ENCODE measurements around the gene SPOPL.
"Not testable (repeated sequence)": the region's sequence is repeated elsewhere in the genome, so short reads cannot be mapped to it uniquely, and the experiment has no call there.

SPOPL gene

DNA sequence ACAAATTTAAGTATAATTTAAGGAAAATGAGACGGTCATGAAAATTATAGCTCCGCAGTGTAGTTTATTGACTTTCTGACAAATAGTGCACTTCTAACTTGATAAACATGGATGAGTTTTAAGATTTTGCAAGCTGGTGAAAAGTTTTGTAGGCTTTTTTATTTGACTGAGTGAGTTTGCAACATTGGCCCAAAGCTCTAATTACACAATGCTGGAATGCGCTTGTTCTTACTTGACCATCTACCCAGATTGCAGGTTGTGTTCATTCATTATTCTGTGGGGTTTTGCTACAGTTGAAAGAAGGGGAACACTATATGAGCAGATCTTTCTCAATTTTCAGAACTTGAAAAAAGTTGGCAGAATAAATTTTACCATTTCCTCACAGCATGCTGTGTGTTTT is 13.5 kb downstream of the SPOPL start:
- Histone ChIP-seq H3K27me3 (ENCODE audit: control insufficient read depth, insufficient read depth, low read length) (no peaks in the 10 kb centered on the region), H3K27ac (ENCODE audit: low read depth, low read length) (no peak overlapping the region), H3K36me3 (ENCODE audit: control insufficient read depth, insufficient read depth, low read length) (no peaks in the 10 kb centered on the region), H3K9ac (ENCODE audit: low read length) (no peak overlapping the region), H3K4me3 (ENCODE audit: low read length) (no peak overlapping the region), H3K4me1 (ENCODE audit: control insufficient read depth, insufficient read depth, low read length) (peaks cover 7% of the 10 kb centered on the region)

DNA sequence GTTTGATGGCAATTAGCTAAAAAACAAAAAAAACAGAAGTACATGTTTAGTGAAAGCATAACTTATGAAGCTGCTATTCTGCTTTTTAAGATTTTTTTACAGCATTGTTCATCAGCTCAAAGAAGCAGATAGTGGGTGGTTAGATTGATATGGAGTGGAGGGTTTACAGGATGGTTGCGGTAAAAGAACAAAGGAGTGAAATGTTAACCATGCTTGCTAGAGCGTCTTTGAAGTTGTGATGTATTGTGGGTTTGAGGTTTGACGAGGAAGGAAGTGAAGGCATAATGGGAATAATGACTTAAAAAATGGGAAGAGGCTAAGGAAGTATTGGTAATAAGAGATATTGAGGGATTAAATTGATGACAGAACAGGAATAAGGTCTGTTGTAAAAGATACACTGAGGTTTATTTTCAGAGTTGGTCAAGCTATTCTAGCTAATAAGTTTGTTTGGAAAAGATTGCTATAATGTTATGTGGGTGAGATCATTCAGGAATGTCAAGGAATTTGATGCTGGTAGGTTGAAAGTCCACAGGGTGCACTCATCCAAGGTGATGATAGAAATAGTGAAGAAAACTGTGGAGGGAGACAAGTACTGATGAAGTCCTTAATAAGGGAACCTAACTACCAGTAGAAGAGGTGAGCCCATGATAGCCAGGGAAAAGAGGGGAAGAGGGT is 14.6 kb downstream of the SPOPL start:
- peaks cover 7% of the 10 kb centered on the region for H3K4me1 ChIP-seq (ENCODE audit: control insufficient read depth, insufficient read depth, low read length)
- H3K27ac ChIP-seq (ENCODE audit: low read depth, low read length), result no peak overlapping the region
- no peak overlapping the region for H3K4me3 ChIP-seq (ENCODE audit: low read length)
- no peaks in the 10 kb centered on the region for H3K27me3 ChIP-seq (ENCODE audit: control insufficient read depth, insufficient read depth, low read length)
- H3K9ac ChIP-seq (ENCODE audit: low read length), result no peak overlapping the region
- no peaks in the 10 kb centered on the region for H3K36me3 ChIP-seq (ENCODE audit: control insufficient read depth, insufficient read depth, low read length)

DNA sequence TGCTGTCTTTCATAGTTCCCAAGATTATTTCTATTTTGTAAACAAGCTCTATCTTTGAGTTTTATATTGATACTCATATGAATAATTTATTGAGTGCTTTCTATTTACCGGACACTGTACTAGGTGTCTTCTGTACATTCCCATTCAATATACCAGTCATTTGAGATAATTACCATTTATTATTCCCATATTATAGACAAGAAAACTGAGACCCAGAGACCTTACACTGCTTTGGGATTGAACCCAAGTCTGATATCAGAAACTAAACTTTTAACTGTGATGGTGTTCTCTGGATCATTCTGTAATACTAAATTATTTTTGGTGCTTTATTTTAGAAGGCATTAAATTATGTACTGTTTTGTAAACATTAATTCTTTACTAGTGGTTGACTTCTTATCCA is 17.3 kb downstream of the SPOPL start:
- Histone ChIP-seq H3K27ac (ENCODE audit: low read depth, low read length) (no peak overlapping the region), H3K4me1 (ENCODE audit: control insufficient read depth, insufficient read depth, low read length) (peaks cover 7% of the 10 kb centered on the region), H3K9ac (ENCODE audit: low read length) (no peak overlapping the region), H3K4me3 (ENCODE audit: low read length) (no peak overlapping the region), H3K36me3 (ENCODE audit: control insufficient read depth, insufficient read depth, low read length) (no peaks in the 10 kb centered on the region), H3K27me3 (ENCODE audit: control insufficient read depth, insufficient read depth, low read length) (no peaks in the 10 kb centered on the region)

DNA sequence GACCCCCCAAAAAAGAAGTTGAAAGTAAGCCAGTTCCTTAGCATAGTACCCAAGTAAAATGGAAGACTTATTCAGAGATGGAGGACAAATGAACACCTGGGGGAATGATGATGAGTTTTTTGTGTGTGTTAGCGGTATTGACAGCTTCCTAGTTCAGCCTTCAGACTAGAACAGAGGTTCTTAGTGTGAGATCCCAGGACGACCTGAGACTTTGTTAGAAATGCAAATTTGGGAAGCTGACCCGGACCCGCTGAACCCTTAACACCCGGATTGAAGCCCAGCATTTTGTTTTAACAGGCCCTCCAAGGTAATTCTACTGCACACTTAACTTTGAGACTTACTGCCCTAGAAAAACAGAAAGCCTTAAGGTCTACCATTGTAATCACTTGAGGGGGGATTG is 20.3 kb downstream of the SPOPL start:
- H3K4me3 ChIP-seq (ENCODE audit: low read length), result no peak overlapping the region
- no peaks in the 10 kb centered on the region for H3K4me1 ChIP-seq (ENCODE audit: control insufficient read depth, insufficient read depth, low read length)
- no peak overlapping the region for H3K27ac ChIP-seq (ENCODE audit: low read depth, low read length)
- H3K27me3 ChIP-seq (ENCODE audit: control insufficient read depth, insufficient read depth, low read length), result no peaks in the 10 kb centered on the region
- H3K36me3 ChIP-seq (ENCODE audit: control insufficient read depth, insufficient read depth, low read length), result no peaks in the 10 kb centered on the region
- H3K9ac ChIP-seq (ENCODE audit: low read length), result no peak overlapping the region

DNA sequence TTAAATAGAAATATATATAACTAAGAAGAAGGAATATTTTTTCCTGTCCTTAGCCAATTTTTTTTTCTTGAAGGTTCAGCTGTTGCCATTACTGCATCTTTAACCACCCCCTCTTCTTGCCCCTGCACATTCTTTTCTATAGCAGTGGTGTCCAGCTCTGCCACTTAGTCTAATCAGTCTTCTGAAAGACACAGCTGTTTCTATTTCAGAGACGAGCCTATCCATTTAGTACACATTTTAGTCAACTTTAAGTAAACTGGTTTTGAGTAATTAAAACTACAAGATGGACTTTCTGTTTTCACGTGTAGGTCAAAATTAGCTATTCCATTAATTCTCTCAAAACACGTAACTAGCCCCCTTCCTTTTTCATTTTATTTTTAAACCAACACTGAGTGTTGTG is 21.0 kb downstream of the SPOPL start:
- H3K4me3 ChIP-seq (ENCODE audit: low read length), result no peak overlapping the region
- no peaks in the 10 kb centered on the region for H3K36me3 ChIP-seq (ENCODE audit: control insufficient read depth, insufficient read depth, low read length)
- H3K27me3 ChIP-seq (ENCODE audit: control insufficient read depth, insufficient read depth, low read length), result no peaks in the 10 kb centered on the region
- H3K9ac ChIP-seq (ENCODE audit: low read length), result no peak overlapping the region
- no peak overlapping the region for H3K27ac ChIP-seq (ENCODE audit: low read depth, low read length)
- no peaks in the 10 kb centered on the region for H3K4me1 ChIP-seq (ENCODE audit: control insufficient read depth, insufficient read depth, low read length)

DNA sequence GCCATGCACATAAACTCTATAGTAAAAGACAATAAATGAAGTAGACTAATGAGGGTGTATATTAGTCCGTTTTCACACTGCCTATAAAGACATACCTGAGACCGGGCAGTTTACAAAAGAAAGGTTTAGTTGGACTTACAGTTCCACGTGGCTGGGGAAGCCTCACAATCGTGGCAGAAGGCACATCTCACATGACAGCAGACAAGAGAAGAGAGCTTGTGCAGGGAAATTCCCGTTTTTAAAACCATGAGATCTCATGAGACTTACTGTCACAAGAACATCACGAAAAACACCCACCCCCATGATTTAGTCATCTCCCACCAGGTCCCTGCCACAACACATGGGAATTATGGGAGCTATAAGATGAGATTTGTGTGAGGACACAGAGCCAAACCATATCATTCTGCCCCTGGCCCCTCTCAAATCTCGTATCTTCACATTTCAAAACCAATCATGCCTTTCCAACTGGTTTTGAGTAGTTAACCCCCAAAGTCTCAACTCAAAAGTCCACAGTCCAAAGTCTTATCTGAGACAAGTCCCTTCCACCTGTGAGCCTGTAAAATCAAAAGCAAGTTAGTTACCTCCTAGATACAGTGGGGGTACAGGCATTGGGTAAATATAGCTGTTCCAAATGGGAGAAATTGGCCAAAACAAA is 21.6 kb downstream of the SPOPL start:
- not testable (repeated sequence) for H3K4me1 ChIP-seq (ENCODE audit: control insufficient read depth, insufficient read depth, low read length); H3K36me3 ChIP-seq (ENCODE audit: control insufficient read depth, insufficient read depth, low read length); H3K27me3 ChIP-seq (ENCODE audit: control insufficient read depth, insufficient read depth, low read length); H3K27ac ChIP-seq (ENCODE audit: low read depth, low read length); H3K9ac ChIP-seq (ENCODE audit: low read length); H3K4me3 ChIP-seq (ENCODE audit: low read length)

DNA sequence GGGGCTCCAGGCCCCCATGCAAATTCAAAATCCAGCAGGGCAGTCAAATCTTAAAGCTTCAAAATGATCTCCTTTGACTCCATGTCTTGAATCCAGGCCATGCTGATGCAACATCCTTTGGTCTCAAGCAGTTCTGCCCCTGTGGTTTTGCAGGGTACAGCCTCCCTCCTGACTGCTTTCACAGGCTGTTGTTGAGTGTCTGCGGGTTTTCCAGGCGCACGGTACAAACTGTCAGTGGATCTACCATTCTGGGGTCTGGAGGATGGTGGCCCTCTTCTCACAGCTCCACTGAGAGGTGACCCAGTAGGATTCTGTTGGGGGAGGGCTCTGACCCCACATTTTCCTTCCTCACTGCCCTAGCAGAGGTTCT is 22.1 kb downstream of the SPOPL start:
- H3K36me3 ChIP-seq (ENCODE audit: control insufficient read depth, insufficient read depth, low read length); H3K4me1 ChIP-seq (ENCODE audit: control insufficient read depth, insufficient read depth, low read length); H3K27ac ChIP-seq (ENCODE audit: low read depth, low read length); H3K9ac ChIP-seq (ENCODE audit: low read length); H3K27me3 ChIP-seq (ENCODE audit: control insufficient read depth, insufficient read depth, low read length); H3K4me3 ChIP-seq (ENCODE audit: low read length): not testable (repeated sequence)

DNA sequence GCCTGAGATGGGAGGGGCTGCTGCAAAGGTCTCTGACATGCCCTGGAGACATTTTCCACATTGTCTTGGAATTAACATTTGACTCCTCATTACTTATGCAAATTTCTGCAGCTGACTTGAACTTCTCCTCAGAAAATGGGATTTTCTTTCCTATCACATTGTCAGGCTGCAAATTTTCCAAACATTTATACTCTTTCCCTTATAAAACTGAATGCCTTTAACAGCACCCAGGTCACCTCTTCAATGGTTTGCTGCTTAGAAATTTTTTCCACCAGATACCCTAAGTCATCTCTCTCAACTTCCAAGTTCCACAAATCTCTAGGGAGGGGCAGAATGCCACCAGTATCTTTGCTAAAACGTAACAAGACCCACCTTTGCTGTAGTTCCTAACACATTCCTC is 22.8 kb downstream of the SPOPL start:
- H3K36me3 ChIP-seq (ENCODE audit: control insufficient read depth, insufficient read depth, low read length); H3K27me3 ChIP-seq (ENCODE audit: control insufficient read depth, insufficient read depth, low read length); H3K27ac ChIP-seq (ENCODE audit: low read depth, low read length); H3K4me3 ChIP-seq (ENCODE audit: low read length); H3K9ac ChIP-seq (ENCODE audit: low read length); H3K4me1 ChIP-seq (ENCODE audit: control insufficient read depth, insufficient read depth, low read length): not testable (repeated sequence)

DNA sequence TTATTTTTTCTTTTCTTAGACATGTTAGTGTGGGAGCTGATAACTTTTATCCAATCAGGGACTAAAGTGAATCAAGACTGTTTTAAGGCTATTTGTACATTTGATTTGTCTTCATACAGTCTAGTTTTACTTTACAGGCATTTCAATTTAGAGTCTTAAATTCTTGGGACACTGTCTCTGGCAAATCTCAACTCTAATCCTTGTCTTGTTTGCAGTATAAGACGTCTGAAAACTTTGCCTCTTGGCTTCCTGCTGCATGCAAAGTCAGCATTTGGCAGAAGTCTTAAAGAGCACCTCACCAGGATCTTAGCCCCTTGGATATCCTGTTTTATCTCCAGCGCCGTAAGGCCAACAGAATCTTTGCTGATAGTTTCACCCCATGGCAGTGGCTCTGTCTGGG is 30.3 kb downstream of the SPOPL start:
- H3K27ac ChIP-seq (ENCODE audit: low read depth, low read length), result peak overlapping the region; percentile 16
- peaks cover 4% of the 10 kb centered on the region for H3K4me1 ChIP-seq (ENCODE audit: control insufficient read depth, insufficient read depth, low read length)
- no peaks in the 10 kb centered on the region for H3K36me3 ChIP-seq (ENCODE audit: control insufficient read depth, insufficient read depth, low read length)
- H3K9ac ChIP-seq (ENCODE audit: low read length), result no peak overlapping the region
- no peaks in the 10 kb centered on the region for H3K27me3 ChIP-seq (ENCODE audit: control insufficient read depth, insufficient read depth, low read length)
- no peak overlapping the region for H3K4me3 ChIP-seq (ENCODE audit: low read length)

DNA sequence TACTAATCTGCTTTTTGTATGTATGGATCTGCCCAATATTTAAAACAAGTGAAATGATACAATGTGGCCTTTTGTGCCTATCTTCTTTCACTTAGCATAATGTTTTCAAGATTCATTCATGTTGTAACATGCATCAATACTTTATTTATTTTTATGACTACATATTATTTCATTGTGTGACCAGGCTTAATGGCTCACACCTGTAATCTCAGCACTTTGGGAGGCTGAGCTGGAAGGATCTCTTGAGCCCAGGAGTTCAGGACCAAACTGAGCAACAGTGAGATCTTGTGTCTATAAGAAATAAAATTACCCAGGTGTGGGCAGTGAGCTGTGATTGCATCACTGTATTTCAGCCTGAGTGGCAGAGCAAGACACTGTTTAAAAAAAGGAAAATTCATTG is 33.2 kb downstream of the SPOPL start:
- Histone ChIP-seq H3K27me3 (ENCODE audit: control insufficient read depth, insufficient read depth, low read length) (no peaks in the 10 kb centered on the region), H3K36me3 (ENCODE audit: control insufficient read depth, insufficient read depth, low read length) (no peaks in the 10 kb centered on the region), H3K4me1 (ENCODE audit: control insufficient read depth, insufficient read depth, low read length) (peaks cover 4% of the 10 kb centered on the region), H3K9ac (ENCODE audit: low read length) (no peak overlapping the region), H3K27ac (ENCODE audit: low read depth, low read length) (no peak overlapping the region), H3K4me3 (ENCODE audit: low read length) (no peak overlapping the region)

DNA sequence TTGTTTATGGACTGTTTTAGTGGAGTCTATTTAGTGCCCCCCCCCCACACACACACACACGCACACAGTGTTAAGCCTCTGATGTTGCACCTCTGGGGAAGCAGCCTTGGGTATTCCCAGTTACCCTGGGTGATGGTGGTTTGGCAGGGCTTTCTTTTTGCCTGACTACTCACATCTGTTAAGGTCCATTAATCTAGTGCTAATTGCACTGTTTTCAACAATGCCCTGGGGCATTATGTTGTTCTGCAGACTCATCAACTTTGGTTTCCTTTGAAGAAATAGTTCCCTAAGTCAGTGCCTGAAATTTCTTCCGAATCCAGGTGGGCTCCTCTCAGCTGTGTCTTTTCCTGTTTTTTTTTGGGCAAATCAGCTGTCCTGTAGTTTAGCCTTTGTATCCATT is 34.7 kb downstream of the SPOPL start:
- Histone ChIP-seq H3K4me3 (ENCODE audit: low read length) (no peak overlapping the region), H3K36me3 (ENCODE audit: control insufficient read depth, insufficient read depth, low read length) (no peaks in the 10 kb centered on the region), H3K4me1 (ENCODE audit: control insufficient read depth, insufficient read depth, low read length) (peaks cover 4% of the 10 kb centered on the region), H3K9ac (ENCODE audit: low read length) (no peak overlapping the region), H3K27me3 (ENCODE audit: control insufficient read depth, insufficient read depth, low read length) (no peaks in the 10 kb centered on the region), H3K27ac (ENCODE audit: low read depth, low read length) (no peak overlapping the region)

DNA sequence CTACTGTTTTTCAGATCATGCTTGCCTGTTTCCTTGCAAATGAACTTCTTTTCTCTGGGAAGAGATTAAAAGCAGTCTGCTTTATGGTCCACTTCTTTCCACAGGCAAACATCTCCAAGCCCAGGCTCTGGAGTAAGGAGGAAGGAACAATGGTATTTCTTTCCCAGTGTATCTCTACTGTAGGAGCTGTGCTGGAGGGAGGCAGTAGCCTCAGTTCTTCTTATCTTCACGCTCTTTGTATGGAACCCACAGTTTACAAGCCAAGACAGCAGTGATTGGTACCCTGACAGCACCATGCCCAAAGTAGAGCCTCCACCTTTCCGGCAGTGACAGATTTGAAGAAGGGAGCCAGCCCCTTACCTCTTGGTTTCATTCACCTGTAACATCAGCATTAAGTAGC is 35.2 kb downstream of the SPOPL start:
- no peaks in the 10 kb centered on the region for H3K36me3 ChIP-seq (ENCODE audit: control insufficient read depth, insufficient read depth, low read length)
- no peaks in the 10 kb centered on the region for H3K27me3 ChIP-seq (ENCODE audit: control insufficient read depth, insufficient read depth, low read length)
- H3K9ac ChIP-seq (ENCODE audit: low read length), result no peak overlapping the region
- peaks cover 3% of the 10 kb centered on the region for H3K4me1 ChIP-seq (ENCODE audit: control insufficient read depth, insufficient read depth, low read length)
- H3K27ac ChIP-seq (ENCODE audit: low read depth, low read length), result no peak overlapping the region
- no peak overlapping the region for H3K4me3 ChIP-seq (ENCODE audit: low read length)

DNA sequence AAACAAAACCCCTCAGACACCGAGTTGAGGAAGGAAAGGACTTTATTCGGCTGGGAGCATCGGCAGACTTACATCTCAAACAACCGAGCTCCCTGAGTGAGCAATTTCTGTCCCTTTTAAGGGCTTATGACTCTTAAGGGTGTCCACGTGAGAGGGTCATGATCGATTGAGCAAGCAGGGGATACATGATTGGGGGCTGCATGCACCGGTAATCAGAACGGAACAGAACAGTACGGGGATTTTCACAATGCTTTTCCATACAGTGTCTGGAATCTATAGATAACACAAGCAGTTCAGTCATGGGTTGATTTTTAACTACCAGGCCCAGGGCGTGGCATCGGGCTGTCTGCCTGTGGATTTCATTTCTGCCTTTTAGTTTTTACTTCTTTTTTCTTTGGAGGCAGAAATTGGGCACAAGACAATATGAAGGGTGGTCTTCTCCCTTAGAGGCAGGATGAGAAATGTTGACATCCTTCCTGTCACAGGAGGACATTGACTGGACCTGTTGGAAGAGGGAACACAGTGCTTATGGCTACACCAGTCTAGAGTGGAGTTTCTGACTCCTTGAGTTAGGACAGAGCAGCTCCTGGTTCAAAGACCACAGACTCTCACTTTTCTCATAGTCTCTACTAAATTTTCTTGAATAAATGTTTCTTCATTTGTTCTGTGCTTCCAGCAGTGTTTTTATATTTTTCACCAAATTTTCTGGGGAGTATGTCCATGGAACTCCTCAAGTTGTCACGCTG is 35.8 kb downstream of the SPOPL start:
- Histone ChIP-seq H3K4me1 (ENCODE audit: control insufficient read depth, insufficient read depth, low read length) (peaks cover 2% of the 10 kb centered on the region), H3K9ac (ENCODE audit: low read length) (no peak overlapping the region), H3K4me3 (ENCODE audit: low read length) (no peak overlapping the region), H3K27me3 (ENCODE audit: control insufficient read depth, insufficient read depth, low read length) (no peaks in the 10 kb centered on the region), H3K27ac (ENCODE audit: low read depth, low read length) (no peak overlapping the region), H3K36me3 (ENCODE audit: control insufficient read depth, insufficient read depth, low read length) (no peaks in the 10 kb centered on the region)

All from rectal smooth muscle tissue (tissue), 1 donor.